Left renal cortex interstitium (tissue), 4 donors: ENCODE measurements around the gene C10orf95. TPM values are rescaled to one million over a fixed set of nuclear protein-coding genes. Genes with fewer than 3 reads are reported as not detected.
A peak's percentile ranks its signal among the peaks of the same experiment; 100 is the strongest.
"Not testable (repeated sequence)": the region's sequence is repeated elsewhere in the genome, so short reads cannot be mapped to it uniquely, and the experiment has no call there.

Source experiments
- DNase-seq, 4 donors: peaks; one replicate each; pipeline ENCODE4 v3.0.0-alpha.2; 2013; ENCODE audit warnings: low read depth in 4 of 4, low spot score in 2 of 4, missing footprints in 1 of 4
- polyA plus RNA-seq, 4 donors: library from polyadenylated mRNA; unstranded; fragments of 120-200 nt; gene quantifications; one replicate each; pipeline ENCODE4 v1.2.1, GENCODE V29; 2013; ENCODE audit not compliant: insufficient read length in 4 of 4

The C10orf95 gene
- polyA plus RNA-seq, 4 donors, result 0.44 to 2.4 (median 1.4) TPM

GRCh38 chr10:102467318-102467717, 16.0 kb upstream of the C10orf95 start:
- no peak for DNase-seq

GRCh38 chr10:102465466-102465865, 14.1 kb upstream of the C10orf95 start:
- no peak for DNase-seq

GRCh38 chr10:102463983-102464382, 12.6 kb upstream of the C10orf95 start:
- no peak for DNase-seq

- DNase-seq, result no peak
Observed at GRCh38 chr10:102462512-102463054, 11.2 kb upstream of the C10orf95 start.

DNA sequence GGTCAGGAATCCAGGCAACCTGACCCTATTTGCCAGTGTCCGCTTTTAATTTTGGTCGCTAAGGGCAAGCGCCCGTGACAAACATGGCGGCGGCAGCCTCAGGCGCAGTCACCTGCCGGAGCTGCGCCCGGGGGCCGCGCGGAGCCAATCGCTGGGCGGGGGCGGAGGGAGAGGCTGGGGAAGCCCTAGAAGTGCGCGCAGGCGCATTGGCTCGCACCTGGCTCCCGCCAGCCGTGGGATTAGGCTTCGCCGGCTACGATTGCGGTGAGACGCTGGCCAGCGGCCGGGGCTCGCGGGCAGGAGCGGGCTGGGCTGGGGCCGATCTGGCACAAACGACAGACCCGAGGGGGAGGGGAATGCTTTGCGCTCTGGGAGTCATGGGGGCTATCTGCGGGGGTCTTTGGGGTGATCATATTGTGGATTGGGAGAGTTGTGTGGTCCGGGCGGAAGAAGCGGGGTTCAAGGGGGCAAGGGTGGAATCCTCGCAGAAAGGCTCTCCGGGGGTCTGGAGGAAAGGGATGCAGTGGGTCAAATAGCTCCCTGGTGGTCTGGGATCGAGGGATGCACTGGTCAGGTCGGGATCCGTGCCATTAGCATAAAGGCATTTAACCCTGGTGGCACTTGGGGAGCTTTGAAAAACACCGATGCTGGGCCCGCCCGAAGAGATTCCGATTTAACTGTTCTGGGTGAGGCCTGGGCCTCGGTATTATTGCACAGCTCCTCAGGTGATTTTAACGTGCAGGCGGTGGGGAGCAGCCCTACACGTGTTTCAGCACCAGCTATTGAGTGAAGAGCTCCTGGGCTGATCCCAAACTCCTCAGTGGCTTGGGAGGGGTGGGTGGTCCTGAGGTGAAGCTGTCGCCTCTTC, 10.1 kb upstream of the C10orf95 start:
- peak; percentile 68 to 85 (median 74) for DNase-seq

DNA sequence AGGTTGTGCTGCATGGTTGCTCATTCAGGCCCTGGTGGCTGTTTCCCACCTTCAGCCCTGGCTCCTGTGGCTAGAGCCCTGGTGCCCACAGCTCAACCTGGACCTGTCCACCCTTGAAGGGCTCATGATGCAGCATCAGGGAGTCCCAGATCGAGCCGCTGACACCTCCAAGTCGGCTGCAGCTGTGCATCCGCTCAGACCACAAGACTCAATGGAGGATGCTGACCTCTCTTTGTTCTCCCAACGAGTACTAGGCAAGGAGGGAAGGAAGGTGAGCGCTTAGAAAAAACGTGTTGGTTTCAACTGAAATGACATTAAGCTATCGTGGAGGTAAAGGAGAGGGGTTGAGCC, 9.5 kb upstream of the C10orf95 start:
- peak in 1 of 4 donors; percentile 39 for DNase-seq

DNA sequence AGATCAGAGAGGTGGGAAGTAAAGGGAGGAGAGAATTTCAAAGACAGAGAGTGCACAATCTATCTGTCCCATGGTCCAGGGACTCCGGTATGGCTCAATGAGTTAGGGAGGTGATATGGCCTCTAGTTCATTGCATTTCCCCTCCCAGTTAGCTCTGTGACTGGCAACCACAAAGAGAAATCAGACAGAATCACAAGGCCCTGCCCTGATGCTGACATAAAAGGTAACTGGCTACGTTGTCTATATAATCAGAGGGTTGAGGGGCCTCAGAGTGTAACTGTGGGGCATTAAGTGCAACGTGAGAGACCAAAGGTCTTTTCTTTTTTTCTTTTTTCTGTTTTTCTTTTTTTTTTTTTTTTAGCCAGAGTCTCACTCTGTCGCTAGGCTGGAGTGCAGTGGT, 7.3 kb upstream of the C10orf95 start:
- DNase-seq, result no peak

DNA sequence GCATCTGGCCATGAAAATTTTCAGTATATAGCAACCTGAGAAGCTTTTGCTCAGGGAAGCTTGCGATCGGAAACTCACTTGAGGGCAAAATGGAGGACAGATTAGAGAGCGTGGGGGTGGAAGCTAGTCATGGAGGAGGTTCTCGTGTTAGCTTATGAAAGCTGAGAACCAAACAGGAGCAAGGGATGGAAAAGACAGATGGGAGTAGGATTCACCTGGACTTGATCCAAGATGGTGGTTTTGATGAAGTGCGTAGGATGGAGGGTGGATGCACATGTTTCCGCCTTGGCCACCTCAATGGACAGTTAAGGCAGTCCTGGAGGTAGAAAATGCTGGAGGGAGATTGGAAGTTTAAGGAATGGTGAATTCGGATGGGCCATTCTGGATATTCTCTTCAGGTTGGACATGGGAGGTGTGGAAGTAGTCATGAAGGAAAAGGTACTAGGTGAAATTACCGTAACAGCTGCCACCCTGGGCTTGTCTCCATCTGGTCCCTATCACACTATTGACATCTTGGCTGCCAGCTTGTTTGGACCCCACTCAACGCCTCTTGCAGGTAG, 6.3 kb upstream of the C10orf95 start:
- DNase-seq, result no peak

GRCh38 chr10:102455893-102456471, 4.6 kb upstream of the C10orf95 start:
- no peak for DNase-seq

- DNase-seq, result not testable (repeated sequence)
Observed at GRCh38 chr10:102454662-102455487, 3.5 kb upstream of the C10orf95 start.

DNA sequence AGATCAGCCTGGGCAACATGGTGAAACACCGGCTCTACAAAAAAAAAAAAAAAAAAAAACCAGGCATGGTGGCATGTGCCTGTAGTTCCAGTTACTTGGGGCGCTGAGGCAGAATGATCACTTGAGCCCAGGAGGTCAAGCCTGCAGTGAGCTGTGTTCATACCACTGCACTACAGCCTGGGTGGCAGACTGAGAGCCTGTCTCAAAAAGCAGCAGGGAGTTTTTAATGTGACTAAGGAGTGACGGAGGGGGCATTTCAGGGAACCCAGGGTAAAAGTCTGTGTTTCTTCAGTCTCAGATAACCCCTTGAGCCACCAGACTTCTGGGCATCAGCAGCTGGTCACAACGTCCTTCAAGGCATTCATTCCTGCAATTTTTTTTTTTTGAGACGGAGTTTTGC, 2.2 kb upstream of the C10orf95 start:
- DNase-seq, result no peak

- no peak for DNase-seq
Observed at GRCh38 chr10:102452672-102453340, 1.5 kb upstream of the C10orf95 start.

DNA sequence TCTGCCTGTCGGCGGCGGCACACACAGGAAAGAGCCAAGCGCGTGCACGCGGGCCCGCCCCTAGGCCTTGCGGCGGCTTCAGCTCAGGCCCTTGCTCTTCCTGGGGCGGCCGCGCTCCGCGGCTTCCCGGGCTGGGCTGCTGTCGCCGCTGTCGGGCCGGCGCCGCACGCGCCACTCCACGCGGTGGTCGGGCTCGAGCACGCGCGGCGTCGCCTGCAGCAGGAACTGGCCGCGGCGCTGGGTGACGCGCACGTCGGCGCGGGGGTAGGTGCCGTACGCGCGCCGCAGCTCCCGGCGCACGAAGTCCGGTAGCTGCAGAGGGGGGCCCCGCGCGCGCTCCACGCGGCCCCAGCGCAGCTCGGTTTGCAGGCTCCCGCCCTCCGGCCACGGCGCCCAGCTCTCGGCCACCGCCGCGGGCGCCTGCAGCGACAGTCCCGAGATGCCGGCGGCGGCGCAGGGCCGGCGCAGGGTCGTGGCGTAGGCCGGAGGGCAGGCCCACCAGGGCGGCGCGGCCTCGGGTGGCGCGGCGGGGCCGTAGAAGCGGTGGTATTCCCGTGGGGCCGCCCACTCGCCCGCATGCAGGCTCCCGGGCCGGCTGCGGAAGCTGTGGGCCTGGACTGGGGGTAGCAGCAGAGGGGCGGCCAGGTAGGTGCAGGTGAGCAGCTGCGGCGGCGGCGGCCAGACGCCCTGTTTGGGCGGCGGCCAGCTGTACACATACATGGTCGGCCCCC, 804 bp downstream of the C10orf95 start:
- DNase-seq, result peak in 1 of 4 donors; percentile 62

- DNase-seq, result no peak
Observed at GRCh38 chr10:102450124-102450373, 1.3 kb downstream of the C10orf95 start.

DNA sequence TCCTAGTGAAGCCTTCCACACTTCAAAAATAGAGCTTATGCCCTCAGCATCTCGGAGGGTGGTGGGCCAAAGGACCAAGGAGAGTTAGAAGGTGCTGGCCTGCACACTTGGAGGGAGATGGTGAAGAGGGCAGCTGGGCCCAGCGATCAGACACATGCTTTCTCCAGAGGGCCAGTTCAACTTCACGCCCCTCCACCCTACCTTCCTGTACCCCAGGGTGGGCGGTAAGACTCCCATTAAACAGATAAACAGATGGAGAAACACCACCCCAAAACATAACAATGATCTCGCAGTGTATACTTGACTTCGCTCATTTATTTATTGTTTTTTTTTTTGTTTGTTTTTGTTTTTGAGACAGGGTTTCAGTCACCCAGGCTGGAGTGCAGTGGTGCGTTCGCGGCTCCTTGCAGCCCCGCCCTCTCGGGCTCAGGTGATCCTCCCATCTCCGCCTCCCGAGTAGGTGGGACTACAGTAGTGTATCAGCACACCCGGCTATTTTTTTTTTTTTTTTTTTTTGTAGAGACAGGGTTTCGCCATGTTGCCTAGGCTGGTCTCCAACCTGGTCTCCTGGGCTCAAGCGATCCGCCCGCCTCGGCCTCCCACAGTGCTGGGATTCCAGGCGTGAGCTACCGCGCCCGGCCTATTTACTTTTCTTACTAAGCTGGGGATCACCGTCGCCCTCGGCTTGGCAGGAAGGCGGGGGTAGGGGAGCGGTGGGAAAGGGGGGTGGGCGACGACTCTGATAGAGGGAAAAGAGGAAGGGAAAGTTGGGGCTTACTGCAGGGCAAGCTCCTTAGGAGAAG, 1.8 kb downstream of the C10orf95 start:
- DNase-seq, result peak in 1 of 4 donors; percentile 58

DNA sequence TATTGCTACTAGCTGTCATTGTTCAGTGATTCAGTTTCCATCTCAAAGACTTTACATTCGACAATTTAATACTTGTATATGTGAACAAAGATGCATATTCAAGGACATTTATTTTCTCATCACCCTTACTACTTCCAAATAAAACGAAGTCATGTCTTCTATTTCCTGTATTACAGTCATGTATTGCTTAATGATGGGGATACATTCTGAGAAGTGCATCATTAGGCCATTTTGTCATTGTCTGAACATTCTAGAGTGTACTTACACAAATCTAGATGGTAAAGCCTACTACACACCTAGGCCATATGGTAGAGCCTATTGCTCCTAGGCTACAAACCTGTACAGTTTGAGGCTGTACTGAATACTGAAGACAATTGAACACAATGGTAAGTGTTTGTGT, 6.5 kb downstream of the C10orf95 start:
- DNase-seq, result no peak

- no peak for DNase-seq
Observed at GRCh38 chr10:102438374-102438773, 13.0 kb downstream of the C10orf95 start.

- DNase-seq, result no peak
Observed at GRCh38 chr10:102437515-102437914, 13.8 kb downstream of the C10orf95 start.

DNA sequence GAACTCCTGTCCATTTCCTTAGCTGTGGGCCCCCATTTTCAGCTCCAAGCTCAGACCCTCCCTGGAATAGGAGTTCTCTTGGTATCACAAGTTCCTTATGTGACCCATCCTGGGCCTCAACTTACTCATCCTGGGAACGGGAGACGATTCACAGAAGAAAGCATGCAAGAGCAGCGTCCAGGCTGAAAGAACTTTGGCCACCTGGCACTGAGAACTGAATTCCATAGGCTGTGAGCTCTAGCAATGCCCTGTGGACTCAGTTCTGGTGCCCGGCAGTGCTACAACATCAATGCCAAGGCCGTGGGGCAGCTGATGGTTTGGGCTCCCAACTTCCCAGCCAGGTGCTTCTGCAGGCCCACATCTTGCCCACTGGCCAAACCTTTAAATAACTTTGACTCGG, 15.0 kb downstream of the C10orf95 start:
- DNase-seq, result no peak
